ENCODE measurements around the gene GCKR.

DNA sequence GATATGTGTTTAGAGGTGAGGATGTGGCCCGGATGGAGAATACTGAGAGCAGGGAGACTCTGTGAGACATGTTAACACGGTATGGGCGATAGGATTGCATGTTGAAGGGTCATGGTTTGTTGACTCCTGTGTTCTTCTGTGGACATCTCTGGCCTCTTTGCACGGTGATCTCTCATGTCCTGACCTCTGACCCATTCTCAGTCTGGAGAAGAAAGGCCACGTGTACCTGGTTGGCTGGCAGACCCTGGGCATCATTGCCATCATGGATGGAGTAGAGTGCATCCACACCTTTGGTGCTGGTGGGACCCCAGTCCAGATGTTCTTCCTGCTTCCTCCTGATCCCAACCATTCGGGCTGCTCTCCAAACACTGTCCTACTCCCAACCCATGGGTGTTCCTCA lies 9.9 kb downstream of the GCKR start:
- TF ChIP-seq, protein P1, sequence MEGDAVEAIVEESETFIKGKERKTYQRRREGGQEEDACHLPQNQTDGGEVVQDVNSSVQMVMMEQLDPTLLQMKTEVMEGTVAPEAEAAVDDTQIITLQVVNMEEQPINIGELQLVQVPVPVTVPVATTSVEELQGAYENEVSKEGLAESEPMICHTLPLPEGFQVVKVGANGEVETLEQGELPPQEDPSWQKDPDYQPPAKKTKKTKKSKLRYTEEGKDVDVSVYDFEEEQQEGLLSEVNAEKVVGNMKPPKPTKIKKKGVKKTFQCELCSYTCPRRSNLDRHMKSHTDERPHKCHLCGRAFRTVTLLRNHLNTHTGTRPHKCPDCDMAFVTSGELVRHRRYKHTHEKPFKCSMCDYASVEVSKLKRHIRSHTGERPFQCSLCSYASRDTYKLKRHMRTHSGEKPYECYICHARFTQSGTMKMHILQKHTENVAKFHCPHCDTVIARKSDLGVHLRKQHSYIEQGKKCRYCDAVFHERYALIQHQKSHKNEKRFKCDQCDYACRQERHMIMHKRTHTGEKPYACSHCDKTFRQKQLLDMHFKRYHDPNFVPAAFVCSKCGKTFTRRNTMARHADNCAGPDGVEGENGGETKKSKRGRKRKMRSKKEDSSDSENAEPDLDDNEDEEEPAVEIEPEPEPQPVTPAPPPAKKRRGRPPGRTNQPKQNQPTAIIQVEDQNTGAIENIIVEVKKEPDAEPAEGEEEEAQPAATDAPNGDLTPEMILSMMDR (IDR thresholded peaks at IDR 0.05) = no peak
- TF ChIP-seq POLR2A (IDR thresholded peaks at IDR 0.05) = no peak
- TF ChIP-seq POLR2AphosphoS5 (IDR thresholded peaks at IDR 0.05) = no peak
